Renal cortex interstitium (tissue), 11 donors: Measurements from ENCODE around the gene TANGO2. TPM values are rescaled to one million over a fixed set of nuclear protein-coding genes. Genes with fewer than 3 reads are reported as not detected.

Experiments used
- DNase-seq, 11 donors: peaks; one replicate each; pipeline ENCODE4 v3.0.0-alpha.2; 2013; ENCODE audit warnings: low read depth in 9 of 11, low spot score in 4 of 11; ENCODE audit errors: extremely low read depth in 1 of 11
- polyA plus RNA-seq, 3 donors: library from polyadenylated mRNA; unstranded; fragments of 120-200 nt; gene quantifications; one replicate each; pipeline ENCODE4 v1.2.1, GENCODE V29; 2013; ENCODE audit not compliant: insufficient read length in 3 of 3

TANGO2 gene
- polyA plus RNA-seq, 3 donors: 9.5 to 12.8 (median 11.4) TPM

GRCh38 chr22:20087319-20088262 is 66.7 kb downstream of the TANGO2 start:
- no peak for DNase-seq

- DNase-seq: no peak
Measured at GRCh38 chr22:20088263-20088648, 67.3 kb downstream of the TANGO2 start.

- no peak for DNase-seq
Measured at GRCh38 chr22:20089226-20089976, 68.5 kb downstream of the TANGO2 start.

- DNase-seq: no peak
Measured at GRCh38 chr22:20089977-20090729, 69.2 kb downstream of the TANGO2 start.

GRCh38 chr22:20090730-20091240 is 69.9 kb downstream of the TANGO2 start:
- DNase-seq: no peak

- no peak for DNase-seq
Measured at GRCh38 chr22:20091690-20092476, 71.0 kb downstream of the TANGO2 start.

- DNase-seq: no peak
Measured at GRCh38 chr22:20092477-20092854, 71.6 kb downstream of the TANGO2 start.

- no peak for DNase-seq
Measured at GRCh38 chr22:20093418-20094196, 72.7 kb downstream of the TANGO2 start.

- no peak for DNase-seq
Measured at GRCh38 chr22:20094197-20094807, 73.4 kb downstream of the TANGO2 start.

- no peak for DNase-seq
Measured at GRCh38 chr22:20095521-20095920, 74.6 kb downstream of the TANGO2 start.

- no peak for DNase-seq
Measured at GRCh38 chr22:20096574-20097420, 75.9 kb downstream of the TANGO2 start.

GRCh38 chr22:20099099-20099711 is 78.3 kb downstream of the TANGO2 start:
- no peak for DNase-seq

GRCh38 chr22:20101638-20102037 is 80.7 kb downstream of the TANGO2 start:
- DNase-seq: no peak

- DNase-seq: no peak
Measured at GRCh38 chr22:20102203-20102780, 81.4 kb downstream of the TANGO2 start.

GRCh38 chr22:20105456-20106204 is 84.7 kb downstream of the TANGO2 start:
- DNase-seq: no peak
